Limb (tissue), 2 donors: ENCODE measurements around the gene TBX2.
A peak's percentile ranks its signal among the peaks of the same experiment; 100 is the strongest.

Experiments used
- DNase-seq, 2 donors: peaks; one replicate each; pipeline ENCODE4 v3.0.0-alpha.2; 2016; ENCODE audit errors: extremely low spot score in 2 of 2

TBX2 gene

GRCh38 chr17:61387511-61388305, 11.9 kb upstream of the TBX2 start:
- DNase-seq = peak in 1 of 2 donors; percentile 24

- DNase-seq = peak in 1 of 2 donors; percentile 22
Measured at GRCh38 chr17:61388561-61389356, 10.9 kb upstream of the TBX2 start.

- DNase-seq = peak in 1 of 2 donors; percentile 82
Measured at GRCh38 chr17:61389670-61390478, 9.8 kb upstream of the TBX2 start.

DNA sequence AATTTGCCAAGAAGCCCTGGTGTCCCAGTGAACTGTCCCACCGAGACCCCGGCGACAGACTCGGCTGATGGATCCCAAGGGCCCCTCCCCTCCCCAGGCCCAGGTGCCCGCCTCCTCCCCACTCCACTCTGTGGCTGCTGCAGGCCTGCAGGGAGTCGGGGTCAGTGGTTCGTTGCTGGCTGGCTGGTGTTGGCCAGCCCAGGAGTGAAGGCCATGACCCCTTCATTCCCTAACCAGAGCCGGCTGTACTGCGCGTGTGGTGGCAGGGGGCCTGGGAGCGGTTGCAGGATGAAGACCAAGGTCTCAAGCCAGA, 9.2 kb upstream of the TBX2 start:
- no peak for DNase-seq

DNA sequence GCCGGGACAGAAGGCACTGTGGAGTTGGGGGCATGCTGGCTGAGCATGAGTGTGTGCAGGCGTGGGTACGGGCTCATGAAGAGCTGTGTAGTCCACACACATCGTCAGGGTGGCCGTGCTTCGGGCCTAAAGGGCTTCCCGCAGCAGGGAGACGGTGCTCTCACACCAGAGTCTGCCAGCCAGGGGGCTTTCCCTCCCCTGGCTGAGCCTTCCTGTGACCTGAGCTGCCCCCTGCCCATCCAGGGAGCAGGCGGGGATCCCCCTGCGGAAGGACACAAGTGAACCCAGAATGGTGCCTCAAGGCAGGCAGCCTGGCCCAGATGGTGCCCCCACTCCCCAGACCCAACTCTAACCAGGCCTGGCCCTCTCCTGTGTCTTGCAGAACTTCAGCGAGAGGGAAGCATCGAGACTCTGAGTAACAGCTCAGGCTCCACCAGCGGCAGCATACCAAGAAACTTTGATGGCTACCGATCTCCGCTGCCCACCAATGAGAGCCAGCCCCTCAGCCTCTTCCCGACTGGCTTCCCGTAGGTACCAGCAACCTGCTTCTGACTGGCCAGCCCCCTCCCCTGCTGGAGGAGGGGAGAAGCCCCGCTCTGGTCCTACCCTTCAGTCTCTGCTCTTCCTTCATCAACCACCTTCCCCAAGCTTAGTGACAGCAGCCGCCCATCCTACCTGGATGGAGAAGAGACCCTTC, 7.9 kb upstream of the TBX2 start:
- DNase-seq = no peak

- no peak for DNase-seq
Measured at GRCh38 chr17:61392679-61393078, 7.0 kb upstream of the TBX2 start.

DNA sequence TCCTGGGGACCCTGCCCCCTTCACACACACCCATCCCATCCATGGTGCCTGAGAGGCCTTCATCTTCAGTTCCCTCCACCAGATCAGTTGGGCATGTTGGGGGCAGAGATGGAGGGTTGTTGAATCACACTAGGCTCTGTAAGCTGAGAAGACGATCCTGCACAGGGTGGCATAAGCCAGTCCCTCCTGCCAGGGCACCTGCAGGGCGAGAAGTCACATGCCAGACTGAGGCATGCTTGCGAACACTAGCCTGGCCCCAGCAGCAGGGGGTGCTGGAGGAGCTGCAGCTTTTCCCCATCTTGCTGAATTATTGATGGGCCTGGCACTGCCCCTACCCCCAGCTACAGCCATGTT, 6.1 kb upstream of the TBX2 start:
- DNase-seq = no peak

DNA sequence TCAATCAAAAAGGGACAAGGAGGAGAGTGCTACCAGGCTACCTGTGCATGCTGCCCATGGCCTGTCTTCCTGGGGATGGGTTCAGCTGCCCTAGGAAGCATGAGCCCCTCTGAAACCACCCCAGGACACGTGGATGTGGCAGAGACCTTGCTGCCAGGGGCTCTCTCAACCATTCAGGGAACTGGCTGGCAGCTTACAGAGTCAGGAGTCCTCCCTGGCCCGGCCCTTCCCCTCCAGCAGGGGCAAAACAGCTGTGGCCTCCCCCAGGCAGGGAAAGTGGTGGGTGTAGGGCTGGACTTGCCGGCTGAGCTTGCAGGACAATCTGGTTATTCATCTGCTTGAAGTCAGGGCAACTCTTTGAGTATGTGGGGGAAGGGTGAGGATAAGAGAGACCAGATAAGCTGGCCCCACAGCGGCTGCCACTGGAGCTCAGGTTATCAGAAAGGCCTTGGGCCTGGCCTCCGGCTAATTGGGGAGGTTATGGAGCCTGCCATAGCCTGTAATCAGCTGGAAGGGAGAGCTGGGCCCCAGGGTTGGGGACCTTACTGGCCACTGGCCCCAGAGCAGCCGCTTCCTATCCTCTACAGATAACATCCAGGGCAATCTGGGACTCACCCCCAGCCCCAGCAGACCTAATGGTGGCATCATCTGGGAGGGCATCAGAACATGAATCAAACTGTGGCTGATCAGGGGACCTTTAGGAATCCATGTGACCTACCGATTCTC, 5.6 kb upstream of the TBX2 start:
- DNase-seq = no peak

- no peak for DNase-seq
Measured at GRCh38 chr17:61394630-61395408, 4.8 kb upstream of the TBX2 start.

- no peak for DNase-seq
Measured at GRCh38 chr17:61395409-61395982, 4.1 kb upstream of the TBX2 start.

DNA sequence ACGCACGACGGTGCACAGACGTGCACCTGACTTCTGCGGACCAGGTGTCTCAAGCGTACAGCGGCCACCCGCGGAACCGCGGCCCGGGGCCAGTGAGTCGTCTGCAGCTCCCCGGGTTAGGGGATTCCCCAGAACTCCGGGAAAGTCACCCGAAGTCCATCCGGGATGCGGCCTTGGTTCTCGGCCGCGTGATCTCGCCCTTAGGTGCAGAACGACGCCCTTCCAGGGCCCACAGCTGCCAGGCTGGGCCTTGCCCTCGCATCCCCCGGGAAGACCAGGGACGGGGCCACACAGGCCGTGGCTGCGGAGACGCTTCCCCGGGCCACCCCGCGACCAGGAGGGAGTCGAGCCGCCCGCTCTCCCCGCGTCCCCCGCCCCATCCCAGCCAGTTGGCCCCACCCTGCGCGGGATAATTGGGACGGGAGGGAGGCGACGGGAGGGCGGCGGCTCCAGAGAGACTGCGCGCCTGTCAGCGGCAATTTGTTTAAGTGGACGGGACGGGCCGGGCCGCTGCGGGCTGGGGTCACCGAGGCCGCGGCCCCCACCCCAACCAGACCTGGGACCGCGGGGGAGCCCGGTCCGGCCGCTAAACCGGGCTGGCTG, 3.6 kb upstream of the TBX2 start:
- DNase-seq = no peak

DNA sequence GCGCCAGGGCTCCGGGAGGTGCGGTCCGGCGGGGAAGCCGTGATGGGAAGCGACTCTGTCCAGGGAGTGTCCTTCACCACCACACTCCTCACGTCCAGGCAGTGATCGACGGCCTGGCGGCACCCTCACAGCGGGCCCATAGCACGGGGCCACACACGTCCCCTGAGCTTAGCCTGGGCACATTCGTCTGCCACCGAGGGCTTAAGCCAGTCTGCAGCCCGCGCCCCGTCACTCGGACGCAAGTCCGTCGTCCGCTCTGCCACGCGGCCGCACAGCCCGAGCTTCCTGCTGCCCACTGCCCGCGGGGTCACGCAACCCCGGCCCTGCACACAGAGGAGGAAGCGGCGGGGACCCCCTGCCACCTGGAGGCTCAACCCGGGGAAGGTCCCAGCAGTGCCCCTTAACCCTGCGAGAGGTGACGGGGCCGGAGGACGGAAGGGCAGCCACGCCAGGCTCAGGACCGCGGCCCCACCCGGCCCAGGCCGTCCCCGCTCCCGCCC, 3.0 kb upstream of the TBX2 start:
- no peak for DNase-seq

GRCh38 chr17:61397086-61397842, 2.4 kb upstream of the TBX2 start:
- peak in 1 of 2 donors; percentile 72 for DNase-seq

DNA sequence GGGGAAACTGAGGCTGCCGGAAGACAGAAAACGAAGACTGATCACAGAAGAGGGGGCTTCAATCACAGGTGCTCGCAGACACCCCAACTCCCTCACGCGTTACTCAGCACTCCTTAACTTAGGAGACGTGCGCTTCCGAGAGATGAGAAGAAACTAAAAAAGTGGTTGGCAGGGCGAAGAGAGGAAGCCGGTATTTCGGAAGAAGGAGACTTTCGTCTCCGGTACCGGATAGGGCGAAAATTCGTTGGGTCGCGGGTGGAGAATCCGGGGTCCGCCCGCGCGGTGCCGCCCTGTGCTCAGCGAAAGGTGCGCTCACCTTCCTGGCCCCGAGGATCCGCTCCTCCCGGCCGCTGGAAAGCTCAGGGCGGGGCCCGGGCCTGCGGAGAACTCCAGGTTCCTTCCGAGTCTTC, 917 bp upstream of the TBX2 start:
- DNase-seq = no peak

DNA sequence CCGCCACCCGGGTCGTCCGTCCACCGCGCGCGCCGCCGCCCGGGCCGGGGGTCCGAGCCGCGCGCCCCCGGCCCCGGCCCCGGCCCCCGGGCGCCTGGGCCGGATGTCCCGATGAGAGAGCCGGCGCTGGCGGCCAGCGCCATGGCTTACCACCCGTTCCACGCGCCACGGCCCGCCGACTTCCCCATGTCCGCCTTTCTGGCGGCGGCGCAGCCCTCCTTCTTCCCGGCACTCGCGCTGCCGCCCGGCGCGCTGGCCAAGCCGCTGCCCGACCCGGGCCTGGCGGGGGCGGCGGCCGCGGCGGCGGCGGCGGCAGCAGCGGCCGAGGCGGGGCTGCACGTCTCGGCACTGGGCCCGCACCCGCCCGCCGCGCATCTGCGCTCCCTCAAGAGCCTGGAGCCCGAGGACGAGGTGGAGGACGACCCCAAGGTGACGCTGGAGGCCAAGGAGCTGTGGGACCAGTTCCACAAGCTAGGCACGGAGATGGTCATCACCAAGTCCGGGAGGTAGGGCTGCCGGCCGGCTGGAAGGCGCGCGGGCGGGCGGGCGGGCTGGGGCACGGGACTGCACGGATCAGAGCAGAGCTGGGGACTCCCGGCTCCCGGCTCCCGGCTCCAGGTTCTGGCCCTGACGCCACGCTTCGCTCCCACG, 548 bp downstream of the TBX2 start:
- no peak for DNase-seq

DNA sequence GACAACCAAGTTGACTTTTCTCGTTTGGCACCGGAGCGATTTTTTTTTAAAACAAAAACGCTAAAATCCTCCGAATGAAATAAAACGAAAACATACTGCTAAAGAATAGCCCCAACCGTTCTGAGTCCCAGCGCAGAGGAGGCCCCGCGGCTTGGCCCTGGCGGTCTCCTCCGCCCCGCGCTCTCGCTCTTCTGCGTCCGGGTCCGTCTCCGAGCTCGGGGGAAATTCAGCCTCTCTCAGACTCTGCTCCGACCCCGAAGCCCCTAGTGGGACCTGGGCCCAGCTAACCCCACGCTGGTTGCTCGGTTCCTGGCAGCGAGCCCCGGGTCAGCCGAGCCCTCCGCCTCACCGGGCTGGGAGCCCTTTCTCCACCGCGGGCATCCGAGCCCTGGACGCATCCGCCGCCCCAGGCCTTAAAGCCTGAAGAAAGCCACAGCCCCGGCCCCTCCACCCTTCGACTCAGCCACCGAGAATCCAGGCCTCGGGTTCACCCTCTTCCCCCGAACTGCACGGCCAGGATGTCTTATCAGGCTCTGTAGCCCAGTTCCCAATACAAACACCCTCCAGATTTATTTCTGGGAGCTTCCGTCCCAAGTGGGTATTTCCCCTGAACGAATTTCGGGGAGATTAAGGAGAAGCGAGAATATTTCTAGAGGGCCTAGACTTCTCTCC, 1.2 kb downstream of the TBX2 start:
- DNase-seq = peak in 1 of 2 donors; percentile 59

- DNase-seq = no peak
Measured at GRCh38 chr17:61401389-61402072, 1.9 kb downstream of the TBX2 start.
